HPDE6-E6E7 (cell line): ENCODE results near the gene SREK1IP1.
"Not testable (repeated sequence)": the region's sequence is repeated elsewhere in the genome, so short reads cannot be mapped to it uniquely, and the experiment has no call there.

Experiments
- DNase-seq: peaks from one replicate; pipeline ENCODE4 v3.0.0; 2011; ENCODE audit warnings: missing footprints; ENCODE audit errors: extremely low spot score

SREK1IP1 gene

DNA sequence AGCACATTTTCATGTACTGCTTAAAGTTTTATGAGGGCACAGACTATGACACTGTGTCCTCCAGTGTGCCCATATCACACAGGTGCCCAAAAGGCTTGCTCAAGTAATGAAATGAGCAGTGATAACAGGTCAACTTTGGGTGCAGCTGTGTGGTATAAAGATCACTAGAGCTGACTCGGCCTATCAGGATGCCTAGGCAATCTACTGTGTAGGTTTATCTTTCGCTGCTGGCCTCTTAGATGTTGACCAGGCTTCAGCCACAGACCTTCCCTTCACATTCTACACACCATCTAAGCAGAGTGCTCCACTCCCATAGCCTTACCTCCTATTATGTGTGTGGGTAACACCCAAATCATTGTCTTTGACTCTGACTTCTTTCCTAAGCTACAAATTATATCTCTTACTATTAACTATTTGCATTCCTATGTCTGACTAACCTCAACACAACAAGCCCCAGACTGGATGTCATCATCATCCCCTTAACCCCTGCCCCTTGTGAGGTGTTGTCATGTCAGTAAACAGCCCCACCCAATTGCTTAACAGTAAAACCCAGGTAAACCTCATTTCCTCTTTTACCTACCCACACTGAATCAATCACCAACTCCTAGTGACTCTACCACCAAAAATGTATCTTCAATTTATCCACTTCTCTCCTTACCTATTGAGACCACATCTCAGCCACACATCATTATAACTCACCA is 2.5 kb downstream of the SREK1IP1 start:
- DNase-seq, result peak; percentile 79

DNA sequence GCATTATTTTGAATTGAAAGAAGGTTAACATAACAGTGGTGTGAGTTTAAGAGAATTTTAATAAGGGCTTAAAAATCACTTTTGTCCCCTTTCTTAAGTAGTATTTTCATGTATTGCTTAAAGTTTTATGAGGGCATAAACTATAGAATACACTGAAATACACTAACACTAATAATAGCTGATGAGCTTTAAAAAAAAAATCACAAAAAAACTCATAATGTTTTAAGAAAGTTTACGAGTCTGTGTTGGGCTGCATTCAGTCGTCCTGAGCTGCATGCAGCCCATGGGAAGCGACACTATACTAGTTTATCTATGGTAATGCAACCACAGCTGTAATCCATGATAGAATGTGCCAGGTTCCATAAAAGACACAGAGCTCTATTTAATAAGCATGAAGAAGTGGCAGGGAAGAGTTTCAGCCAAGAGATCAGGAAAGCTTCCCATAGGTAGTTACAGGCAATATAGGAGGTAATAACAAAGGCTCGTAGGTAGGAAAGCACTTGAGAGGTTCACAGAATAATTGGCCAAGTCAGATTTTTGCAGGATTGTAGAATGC is 4.5 kb downstream of the SREK1IP1 start:
- DNase-seq, result no peak

DNA sequence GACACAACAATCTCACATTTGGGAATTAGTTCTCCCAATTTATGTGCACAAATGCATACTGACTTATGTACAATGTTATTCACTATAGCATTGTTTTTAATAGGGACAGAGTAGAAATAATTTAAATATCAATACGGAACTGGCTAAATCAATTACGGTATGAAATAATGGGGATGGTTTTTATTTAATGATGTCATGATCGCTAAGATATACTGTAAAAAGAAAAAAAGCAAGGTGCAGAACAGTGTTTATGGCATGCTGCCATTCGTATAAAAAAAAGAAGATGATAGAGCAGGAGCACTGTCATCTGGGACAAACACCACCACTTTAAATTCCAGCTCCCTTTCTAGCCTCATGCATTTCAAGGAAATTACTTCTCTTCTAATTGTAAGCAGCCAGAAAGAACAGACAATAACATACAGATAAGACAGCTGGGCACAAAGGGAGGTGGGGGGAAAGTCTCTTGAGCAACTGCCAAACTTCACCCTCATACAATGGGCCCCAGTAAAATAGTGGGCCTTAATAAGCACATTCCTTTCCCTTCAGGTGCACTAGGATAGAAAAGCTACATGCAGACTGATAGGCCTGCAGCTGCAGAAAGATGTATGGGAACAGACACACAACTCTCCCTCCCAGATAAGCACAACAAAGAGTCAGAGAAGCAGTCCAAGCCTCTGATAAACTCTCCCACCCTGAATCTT is 8.4 kb downstream of the SREK1IP1 start:
- no peak for DNase-seq

DNA sequence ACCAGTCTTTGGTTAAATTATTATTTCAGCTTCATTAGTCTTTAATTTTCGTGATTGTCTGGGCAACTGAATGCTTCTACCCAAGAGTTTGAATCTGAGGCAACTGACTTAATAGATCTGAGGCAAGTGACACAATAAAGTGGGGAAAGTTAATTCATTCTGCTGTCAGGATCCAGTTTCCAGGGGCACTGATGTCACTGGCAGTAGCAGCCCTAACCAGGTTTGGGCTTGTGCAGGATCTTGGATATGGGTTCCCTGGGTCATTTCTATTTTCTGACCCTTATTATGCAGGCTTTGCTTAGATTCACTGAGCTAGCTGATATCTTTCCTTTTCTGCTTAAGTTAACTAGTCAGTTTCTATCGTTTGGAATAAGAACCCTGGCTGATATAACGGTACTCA is 9.6 kb downstream of the SREK1IP1 start:
- no peak for DNase-seq

DNA sequence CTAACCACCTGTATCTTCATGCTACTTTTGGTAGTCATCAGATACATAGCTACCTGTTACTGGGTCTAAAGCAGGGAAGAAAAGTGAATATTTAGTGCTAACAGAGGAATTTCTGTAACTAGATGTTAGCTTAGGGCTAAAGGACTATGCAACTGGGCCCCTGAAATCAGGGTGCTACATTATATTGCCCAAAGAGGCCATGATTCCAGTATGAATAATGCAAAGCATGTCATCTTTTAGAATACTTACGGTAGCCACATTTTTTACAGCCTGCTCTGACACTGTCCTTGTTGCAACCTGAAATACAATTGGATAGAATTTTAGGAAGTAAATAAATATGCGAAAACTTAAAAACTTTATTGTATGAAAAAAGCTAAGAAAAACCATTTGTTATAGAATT is 14.4 kb downstream of the SREK1IP1 start:
- DNase-seq, result no peak

DNA sequence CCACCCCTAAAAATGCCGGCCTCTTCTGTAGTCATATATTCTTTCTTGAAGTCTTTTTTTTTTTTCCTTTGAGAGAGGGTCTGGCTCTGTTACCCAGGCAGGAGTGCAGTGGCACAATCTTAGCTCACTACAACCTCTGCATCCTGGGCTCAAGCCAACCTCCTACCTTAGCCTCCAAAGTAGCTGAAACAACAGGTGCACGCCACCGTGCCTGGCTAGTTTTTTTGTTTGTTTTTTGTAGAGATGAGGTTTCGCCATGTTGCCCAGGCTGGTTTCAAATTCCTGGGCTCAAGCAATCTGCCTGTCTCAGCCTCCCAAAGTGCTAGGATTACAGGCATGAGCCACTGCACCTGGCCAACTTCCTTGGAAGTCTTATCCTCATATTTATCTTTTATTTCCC is 19.1 kb downstream of the SREK1IP1 start:
- no peak for DNase-seq

GRCh38 chr5:64746446-64746845 is 22.0 kb downstream of the SREK1IP1 start:
- DNase-seq, result no peak

GRCh38 chr5:64744914-64745313 is 23.6 kb downstream of the SREK1IP1 start:
- DNase-seq, result no peak

DNA sequence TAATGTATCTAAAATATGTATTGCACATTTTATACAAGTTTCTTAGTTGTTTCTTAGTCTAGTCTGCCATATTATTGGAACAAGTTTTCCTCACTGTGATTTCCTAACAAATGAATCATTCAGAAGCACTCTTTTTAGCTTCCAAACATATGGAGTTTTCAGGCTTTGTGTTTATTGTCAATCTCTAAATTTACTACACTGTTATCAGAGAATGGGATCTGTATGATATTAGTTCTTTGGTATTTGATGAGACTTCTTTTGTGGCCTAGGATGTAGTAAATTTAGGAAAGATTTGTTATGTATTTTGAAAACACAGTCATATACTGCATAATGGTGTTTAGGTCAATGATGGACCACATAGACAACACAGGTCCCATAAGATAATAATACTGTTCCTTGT is 25.7 kb downstream of the SREK1IP1 start:
- DNase-seq, result no peak

DNA sequence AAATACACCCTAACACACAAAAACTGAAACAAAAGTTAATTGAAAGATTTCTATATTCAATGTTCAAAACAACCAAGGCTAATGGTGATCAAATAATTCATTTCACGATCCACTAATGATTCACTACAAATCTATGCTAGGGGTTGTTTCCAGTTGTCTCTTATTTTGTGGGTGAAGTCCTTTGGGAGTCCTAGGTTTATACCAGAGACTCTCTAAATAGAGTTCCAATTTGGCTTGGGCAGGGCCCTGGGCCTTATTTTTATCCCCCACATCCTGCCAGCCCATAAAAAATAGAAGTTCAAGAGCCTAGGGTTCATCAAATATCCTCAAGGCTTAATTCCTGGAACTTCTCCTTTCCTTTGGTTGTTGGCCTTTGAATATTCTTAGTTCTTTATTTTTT is 26.1 kb downstream of the SREK1IP1 start:
- no peak for DNase-seq

DNA sequence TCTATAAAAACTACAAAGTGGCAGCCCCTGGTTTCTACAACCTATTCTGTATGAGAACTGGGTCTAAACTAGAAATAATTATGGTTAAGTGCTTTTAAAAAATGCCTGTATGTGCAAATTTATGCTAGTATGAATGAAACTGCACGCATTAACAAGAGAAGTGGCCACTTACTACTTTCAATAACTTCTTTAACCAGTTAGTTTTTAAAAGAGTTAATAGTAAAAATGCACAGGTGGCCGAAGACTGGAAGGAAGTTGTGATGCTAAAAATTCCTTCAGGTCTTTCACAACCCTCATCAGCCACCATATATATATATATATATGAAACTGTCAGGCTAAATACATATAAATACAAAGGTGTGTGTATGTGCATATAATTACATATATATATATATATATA is 41.3 kb downstream of the SREK1IP1 start:
- no peak for DNase-seq

- no peak for DNase-seq
These were observed 45.9 kb downstream of the SREK1IP1 start for GRCh38 chr5:64722588-64722987.

DNA sequence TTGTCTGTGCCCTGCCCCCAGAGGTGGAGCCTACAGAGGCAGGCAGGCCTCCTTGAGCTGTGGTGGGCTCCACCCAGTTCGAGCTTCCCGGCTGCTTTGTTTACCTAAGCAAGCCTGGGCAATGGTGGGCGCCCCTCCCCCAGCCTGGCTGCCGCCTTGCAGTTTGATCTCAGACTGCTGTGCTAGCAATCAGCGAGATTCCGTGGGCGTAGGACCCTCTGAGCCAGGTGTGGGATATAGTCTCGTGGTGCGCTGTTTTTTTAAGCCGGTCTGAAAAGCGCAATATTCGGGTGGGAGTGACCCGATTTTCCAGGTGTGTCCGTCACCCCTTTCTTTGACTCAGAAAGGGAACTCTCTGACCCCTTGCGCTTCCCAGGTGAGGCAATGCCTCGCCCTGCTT is 54.0 kb downstream of the SREK1IP1 start:
- not testable (repeated sequence) for DNase-seq

- no peak for DNase-seq
These were observed 61.3 kb downstream of the SREK1IP1 start for GRCh38 chr5:64707191-64707590.

- not testable (repeated sequence) for DNase-seq
These were observed 62.4 kb downstream of the SREK1IP1 start for GRCh38 chr5:64706074-64706473.

- no peak for DNase-seq
These were observed 67.7 kb downstream of the SREK1IP1 start for GRCh38 chr5:64700765-64701164.

- DNase-seq, result not testable (repeated sequence)
These were observed 72.1 kb downstream of the SREK1IP1 start for GRCh38 chr5:64696414-64696813.

GRCh38 chr5:64693636-64694035 is 74.9 kb downstream of the SREK1IP1 start:
- no peak for DNase-seq

DNA sequence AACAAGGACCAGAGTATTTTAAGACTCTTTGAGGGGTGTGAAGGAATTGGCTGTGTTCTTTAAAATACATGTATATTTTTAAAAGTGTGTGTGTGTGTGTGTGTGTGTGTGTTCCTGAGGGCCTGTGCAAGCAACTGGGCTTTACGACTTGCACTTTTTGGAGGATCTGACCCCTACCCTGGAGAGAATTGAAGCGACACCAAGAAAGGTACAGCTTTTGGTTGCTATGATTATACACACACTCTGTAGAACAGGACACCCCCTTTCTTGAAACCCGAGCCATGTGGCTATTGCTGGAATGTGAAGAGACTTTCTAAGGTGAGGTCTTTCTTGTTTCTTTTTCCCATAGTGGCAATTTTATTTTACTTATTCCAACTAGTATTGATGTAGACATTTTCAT is 77.2 kb downstream of the SREK1IP1 start:
- no peak for DNase-seq

GRCh38 chr5:64690417-64691151 is 77.9 kb downstream of the SREK1IP1 start, which contains the start of gene SHISAL2B:
Gene SHISAL2B, plus strand, starts transcription at chr5:64690503. Its CDS starts 121 bp downstream, at chr5:64690624.
- no peak for DNase-seq

- no peak for DNase-seq
These were observed 78.4 kb downstream of the SREK1IP1 start for GRCh38 chr5:64690104-64690416.

DNA sequence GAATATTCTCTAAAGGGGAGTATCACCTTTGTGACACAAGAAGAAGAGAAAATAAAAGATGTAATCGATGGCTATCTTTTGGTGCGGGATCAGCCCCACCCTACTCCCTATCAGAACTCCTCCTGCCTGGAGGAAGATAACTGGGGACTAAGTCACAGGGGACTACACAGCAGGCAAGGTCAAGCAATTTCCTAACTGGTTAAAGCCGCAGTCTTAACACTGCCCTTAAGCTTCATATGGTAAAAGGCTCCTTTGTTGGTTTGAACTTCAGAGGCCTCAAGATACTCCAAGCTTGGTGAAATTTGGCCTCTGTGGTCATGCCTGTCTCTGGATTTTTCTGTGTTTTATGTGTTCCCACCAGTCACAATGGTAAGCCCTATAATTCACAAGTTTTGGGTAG is 79.5 kb downstream of the SREK1IP1 start:
- no peak for DNase-seq

DNA sequence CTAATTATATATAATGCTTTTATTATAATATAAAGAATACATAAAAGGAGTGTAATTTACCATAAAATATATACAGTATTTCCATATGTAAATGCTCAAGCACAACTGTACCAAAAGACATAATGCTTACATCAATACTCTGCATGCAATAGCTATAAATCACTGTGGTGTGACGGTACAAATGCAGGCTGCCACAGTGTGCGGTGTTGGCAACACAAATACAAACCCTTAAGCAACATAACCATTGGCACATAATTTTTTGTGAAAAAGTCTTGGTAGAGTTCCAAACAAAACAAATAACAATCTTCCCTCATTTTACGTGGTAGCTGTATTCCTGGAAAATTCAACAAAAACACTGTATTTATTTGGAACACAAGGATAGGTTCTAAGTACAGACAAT is 80.1 kb downstream of the SREK1IP1 start:
- DNase-seq, result no peak
